ENCODE data around the gene ERFL.

DNA sequence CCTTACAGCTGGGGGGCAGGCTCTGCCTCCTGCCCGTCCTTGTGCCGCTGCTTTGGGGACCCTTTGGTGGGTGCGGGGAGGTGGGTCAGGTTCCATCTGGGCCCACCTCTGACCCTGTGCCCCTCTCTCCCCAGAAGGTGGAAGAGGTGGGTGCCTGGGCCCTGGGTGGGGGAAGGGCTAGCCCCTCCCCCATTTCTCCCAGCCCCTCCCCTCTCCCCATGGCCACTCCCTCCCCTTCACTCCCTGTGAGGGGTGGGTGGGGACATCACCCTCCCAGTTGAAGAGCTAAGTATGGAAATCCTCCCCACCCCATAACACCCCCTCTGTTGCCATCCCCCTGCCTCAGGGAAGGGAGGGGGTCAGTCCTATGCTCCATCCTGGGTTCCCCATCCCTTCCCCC is 31.1 kb downstream of the ERFL start:
- TF ChIP-seq, protein P1, sequence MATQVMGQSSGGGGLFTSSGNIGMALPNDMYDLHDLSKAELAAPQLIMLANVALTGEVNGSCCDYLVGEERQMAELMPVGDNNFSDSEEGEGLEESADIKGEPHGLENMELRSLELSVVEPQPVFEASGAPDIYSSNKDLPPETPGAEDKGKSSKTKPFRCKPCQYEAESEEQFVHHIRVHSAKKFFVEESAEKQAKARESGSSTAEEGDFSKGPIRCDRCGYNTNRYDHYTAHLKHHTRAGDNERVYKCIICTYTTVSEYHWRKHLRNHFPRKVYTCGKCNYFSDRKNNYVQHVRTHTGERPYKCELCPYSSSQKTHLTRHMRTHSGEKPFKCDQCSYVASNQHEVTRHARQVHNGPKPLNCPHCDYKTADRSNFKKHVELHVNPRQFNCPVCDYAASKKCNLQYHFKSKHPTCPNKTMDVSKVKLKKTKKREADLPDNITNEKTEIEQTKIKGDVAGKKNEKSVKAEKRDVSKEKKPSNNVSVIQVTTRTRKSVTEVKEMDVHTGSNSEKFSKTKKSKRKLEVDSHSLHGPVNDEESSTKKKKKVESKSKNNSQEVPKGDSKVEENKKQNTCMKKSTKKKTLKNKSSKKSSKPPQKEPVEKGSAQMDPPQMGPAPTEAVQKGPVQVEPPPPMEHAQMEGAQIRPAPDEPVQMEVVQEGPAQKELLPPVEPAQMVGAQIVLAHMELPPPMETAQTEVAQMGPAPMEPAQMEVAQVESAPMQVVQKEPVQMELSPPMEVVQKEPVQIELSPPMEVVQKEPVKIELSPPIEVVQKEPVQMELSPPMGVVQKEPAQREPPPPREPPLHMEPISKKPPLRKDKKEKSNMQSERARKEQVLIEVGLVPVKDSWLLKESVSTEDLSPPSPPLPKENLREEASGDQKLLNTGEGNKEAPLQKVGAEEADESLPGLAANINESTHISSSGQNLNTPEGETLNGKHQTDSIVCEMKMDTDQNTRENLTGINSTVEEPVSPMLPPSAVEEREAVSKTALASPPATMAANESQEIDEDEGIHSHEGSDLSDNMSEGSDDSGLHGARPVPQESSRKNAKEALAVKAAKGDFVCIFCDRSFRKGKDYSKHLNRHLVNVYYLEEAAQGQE (IDR thresholded peaks at IDR 0.05; ENCODE audit: low read depth): no peak
- TF ChIP-seq EP300 (IDR thresholded peaks at IDR 0.05; ENCODE audit: borderline replicate concordance): no peak
- no peak for TF ChIP-seq TAF1 (IDR thresholded peaks at IDR 0.05; ENCODE audit: low read depth)
- no peak for TF ChIP-seq TCF12 (IDR thresholded peaks at IDR 0.05; ENCODE audit: low read depth)
- TF ChIP-seq CREB1 (IDR thresholded peaks at IDR 0.05; ENCODE audit: low read depth): no peak
- TF ChIP-seq YY1 (IDR thresholded peaks at IDR 0.05; ENCODE audit: low read depth): no peak

Measured in Ishikawa (cell line).